ENCODE measurements around the gene XYLT1.

Gene XYLT1

GRCh38 chr16:17149904-17150483, 320.8 kb downstream of the XYLT1 start:
- no peak overlapping the region for H3K4me3 ChIP-seq (ENCODE audit: low read depth, low read length)
- no peak for DNase-seq (ENCODE audit: low read depth)
- no peak for TF ChIP-seq CTCF (conservative IDR thresholded peaks at IDR 0.05; ENCODE audit: low read depth, low read length)

- TF ChIP-seq CTCF (conservative IDR thresholded peaks at IDR 0.05; ENCODE audit: low read depth, low read length) = no peak
- DNase-seq (ENCODE audit: low read depth) = no peak
- no peak overlapping the region for H3K4me3 ChIP-seq (ENCODE audit: low read depth, low read length)
Measured at GRCh38 chr16:17147942-17148341, 322.8 kb downstream of the XYLT1 start.

- no peak for DNase-seq (ENCODE audit: low read depth)
- TF ChIP-seq CTCF (conservative IDR thresholded peaks at IDR 0.05; ENCODE audit: low read depth, low read length) = no peak
- no peak overlapping the region for H3K4me3 ChIP-seq (ENCODE audit: low read depth, low read length)
Measured at GRCh38 chr16:17145029-17145428, 325.7 kb downstream of the XYLT1 start.

- DNase-seq (ENCODE audit: low read depth) = no peak
- TF ChIP-seq CTCF (conservative IDR thresholded peaks at IDR 0.05; ENCODE audit: low read depth, low read length) = no peak
- H3K4me3 ChIP-seq (ENCODE audit: low read depth, low read length) = no peak overlapping the region
Measured at GRCh38 chr16:17144431-17144830, 326.3 kb downstream of the XYLT1 start.

- TF ChIP-seq CTCF (conservative IDR thresholded peaks at IDR 0.05; ENCODE audit: low read depth, low read length) = no peak
- DNase-seq (ENCODE audit: low read depth) = no peak
Measured at GRCh38 chr16:17143546-17144419, 327.0 kb downstream of the XYLT1 start.

GRCh38 chr16:17138801-17139200, 332.0 kb downstream of the XYLT1 start:
- no peak for TF ChIP-seq CTCF (conservative IDR thresholded peaks at IDR 0.05; ENCODE audit: low read depth, low read length)
- no peak for DNase-seq (ENCODE audit: low read depth)
- H3K4me3 ChIP-seq (ENCODE audit: low read depth, low read length) = no peak overlapping the region

More at GRCh38 chr16:17143546-17144419, 327.0 kb downstream of the XYLT1 start:
- H3K4me3 ChIP-seq (ENCODE audit: low read depth, low read length) = no peak overlapping the region
